ENCODE data around the gene NPR3.
A peak's percentile ranks its signal among the peaks of the same experiment; 100 is the strongest.

Gene NPR3, protein sequence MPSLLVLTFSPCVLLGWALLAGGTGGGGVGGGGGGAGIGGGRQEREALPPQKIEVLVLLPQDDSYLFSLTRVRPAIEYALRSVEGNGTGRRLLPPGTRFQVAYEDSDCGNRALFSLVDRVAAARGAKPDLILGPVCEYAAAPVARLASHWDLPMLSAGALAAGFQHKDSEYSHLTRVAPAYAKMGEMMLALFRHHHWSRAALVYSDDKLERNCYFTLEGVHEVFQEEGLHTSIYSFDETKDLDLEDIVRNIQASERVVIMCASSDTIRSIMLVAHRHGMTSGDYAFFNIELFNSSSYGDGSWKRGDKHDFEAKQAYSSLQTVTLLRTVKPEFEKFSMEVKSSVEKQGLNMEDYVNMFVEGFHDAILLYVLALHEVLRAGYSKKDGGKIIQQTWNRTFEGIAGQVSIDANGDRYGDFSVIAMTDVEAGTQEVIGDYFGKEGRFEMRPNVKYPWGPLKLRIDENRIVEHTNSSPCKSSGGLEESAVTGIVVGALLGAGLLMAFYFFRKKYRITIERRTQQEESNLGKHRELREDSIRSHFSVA

DNA sequence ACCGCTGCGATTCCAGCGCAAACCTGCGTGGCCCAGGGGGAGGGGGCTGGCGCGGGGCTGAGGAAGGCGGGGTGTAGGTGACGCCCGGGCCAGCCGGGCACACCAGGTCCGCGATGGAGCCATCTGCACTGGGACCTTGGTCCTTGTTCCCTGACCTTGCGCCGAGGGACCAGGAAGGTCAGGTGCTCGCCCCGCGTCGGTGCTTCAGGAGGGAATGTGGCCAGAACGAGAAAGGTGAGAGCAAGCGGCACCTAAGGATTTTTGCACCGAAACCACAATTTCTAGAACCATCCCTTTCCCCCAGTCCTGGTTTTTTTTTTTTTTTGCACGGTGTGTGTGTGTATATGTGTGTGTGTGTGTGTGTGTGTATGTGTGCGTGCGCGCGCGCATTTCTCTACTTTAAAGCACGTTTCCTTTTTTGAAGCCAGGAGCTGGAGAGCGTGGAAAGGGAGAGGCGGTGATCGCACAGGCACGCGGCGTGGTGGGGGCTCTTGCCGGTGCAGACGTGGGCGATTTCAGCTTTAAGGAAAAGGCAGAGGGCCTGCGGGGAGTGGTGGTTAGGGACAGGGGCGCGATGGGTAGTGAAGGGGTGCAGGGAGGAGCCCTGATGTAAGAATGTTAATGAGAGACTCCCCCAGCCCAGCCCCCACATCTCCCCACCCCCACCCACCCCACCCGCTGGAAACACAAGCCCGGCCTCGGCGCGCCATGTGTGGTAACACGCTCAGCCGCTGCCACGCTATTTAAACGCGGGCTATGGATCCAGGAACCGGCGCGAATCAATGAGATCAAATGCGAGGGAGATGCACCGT is at the start of gene NPR3:
Gene NPR3 (plus strand): TSS at position 772 of the 812 bp plus-strand sequence. CDS start 456 bp downstream, outside the sequence.
- no peak for DNase-seq

DNA sequence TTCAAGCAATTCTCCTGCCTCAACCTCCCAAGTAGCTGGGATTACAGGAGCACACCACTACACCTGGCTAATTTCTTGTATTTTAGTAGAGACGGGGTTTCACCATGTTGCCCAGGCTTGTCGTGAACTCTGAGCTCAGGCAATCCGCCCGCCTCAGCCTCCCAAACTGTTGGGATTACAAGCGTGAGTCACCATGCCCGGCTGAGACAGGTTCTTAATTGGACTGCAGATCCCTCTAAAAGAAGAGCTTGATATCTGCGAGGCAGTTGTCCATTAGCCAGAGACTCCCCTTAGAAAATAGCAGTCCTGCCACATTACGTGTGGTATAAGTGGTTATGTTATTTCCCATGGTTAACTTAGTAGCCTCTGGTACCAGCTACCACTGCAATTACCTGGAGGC is 46.6 kb upstream of the NPR3 start:
- no peak for DNase-seq

DNA sequence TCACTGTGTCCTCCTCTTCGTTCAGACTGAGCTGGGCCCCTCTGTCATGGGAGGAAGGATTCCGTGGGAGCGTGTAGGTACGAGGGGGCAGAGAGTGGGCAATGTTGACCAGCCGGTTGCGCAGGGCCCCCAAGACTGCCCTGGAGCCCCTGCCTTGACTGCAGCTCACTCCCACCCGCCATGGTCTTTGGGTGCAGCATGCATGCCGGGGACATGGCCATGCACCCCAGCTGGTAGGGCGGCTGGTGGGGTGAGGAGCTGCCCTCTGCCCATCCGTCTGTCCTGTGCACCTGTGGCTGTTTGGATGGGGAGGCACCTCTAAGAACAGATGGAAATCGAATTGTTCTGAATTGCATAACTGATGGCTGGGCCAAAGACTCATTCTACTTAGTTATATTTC is 42.6 kb upstream of the NPR3 start:
- no peak for DNase-seq

DNA sequence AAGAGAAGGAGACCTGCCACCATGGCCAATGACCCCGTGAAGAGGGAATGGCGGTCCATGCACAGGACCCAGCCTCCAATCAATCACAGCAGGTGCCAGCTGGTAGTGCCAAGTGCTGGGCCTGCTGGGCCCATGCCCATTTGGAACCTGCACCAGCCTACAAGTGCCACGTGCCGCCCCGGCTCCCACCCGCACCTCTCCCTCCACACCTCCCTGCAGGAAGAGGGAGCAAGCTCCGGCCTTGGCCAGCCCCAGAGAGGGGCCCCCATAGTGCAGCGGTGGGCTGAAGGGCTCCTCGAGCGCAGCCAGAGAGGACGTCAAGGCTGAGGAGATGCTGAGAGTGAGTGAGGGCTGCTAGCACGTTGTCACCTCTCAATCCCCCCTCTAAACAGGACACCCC is 37.8 kb upstream of the NPR3 start:
- DNase-seq: no peak

DNA sequence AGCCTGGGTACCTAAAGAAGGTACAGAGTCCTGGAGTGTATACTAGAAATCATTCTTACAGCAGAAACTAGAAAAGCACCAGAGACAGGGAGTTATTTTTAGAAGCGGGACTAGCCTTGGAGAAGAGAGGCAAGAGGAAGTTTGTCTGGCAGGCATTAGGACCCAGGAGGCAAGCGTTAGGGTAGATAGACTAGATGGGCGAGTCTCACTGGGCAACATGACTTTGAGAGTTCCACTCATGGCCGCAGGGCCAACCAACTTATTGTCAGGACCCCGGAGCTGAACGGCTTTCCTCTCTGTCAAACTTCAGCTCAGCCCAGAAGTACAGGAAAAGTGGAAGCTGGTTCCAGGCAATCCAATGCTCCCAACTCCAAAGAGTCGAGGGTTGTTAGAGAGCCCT is 34.1 kb upstream of the NPR3 start:
- no peak for DNase-seq

DNA sequence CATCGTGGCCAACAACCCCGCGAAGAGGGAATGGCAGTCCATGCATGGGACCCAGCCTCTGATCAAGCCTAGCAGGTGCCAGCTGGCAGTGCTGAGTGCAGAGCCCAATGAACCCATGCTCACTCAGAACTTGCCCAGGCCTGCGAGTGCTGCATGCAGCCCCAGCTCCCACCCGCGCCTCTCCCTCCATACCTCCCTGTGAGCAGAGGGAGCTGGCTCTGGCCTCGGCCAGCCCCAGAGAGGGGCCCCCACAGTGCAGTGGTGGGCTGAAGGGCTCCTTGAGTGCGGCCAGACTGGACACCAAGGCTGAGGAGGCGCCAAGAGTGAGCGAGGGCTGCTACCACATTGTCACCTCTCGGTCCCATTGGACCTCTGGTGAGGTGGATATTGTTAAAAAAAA is 32.6 kb upstream of the NPR3 start:
- no peak for DNase-seq

DNA sequence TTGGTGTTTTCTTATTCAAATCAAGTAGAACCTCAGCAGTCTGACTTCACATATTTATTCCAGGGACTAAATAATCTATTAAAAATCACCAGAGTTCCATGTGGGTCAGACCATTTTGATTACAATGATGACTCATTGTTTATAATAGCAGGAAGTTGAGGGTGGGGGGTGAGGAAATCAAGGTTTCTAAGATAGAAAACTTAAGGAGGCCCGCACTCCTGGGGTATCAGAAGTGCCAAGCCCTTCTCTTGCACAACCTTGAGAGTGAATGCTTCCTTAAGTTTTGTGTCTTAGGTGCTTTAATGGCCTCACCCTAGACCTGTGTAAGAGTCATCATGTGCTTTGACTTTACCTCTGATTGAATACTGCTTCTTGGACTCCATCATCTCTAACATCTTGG is 31.9 kb upstream of the NPR3 start:
- DNase-seq: no peak

DNA sequence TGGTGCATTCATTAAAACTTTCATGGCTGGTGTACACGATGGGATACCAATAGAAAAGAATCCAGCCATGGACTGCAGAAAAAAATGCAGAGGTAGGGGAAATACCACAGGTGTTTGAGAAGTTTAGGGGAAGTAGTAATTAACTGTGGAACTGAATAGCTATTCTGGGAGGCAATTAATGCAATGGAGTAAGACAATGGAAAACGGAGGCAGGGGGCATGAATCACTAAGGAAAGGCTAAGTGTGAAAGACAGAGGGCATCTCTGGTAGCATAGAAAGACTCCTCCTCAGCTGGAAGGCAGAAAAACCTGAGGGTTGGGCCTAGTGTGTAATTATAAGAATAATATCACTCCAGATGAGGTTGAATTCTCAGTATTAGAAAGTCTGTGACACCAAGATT is 30.9 kb upstream of the NPR3 start:
- no peak for DNase-seq

DNA sequence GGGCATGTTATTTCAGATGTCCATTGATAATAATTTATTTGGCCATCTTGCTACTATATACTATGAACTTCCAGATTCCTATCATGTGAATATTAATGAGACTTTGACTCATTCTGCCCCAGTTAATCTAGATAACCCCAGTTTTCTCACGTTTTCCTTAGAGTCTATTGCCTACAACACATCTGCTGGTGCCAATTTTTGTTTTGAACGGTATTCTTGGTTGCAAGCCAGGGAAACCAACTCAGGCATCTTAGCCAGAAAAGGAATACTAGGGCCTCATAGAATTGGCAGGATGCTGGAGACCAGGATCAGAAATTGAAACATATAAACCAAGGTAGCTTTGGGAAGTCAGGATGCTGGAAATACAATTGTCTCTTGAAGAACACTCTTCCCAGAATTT is 28.0 kb upstream of the NPR3 start:
- no peak for DNase-seq

DNA sequence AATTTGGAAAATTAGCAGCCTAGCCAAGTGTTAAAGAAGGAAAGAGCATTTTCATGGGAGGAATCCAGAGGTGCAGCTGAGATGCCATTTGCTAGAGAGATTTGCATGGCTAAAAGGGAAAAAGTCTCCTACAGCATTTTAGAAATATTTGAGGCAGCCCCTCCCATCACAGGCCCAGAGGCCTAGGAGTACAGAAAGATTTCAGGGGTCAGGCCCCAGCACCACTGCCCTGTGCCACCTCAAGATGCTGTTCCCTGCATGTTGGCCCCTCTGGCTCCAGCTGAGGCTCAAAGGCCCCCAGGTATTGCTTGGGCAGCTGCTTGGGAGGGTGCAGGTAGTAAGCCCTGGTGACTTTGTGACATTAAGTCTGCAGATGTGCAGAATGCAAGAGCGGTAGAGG is 26.9 kb upstream of the NPR3 start:
- no peak for DNase-seq

DNA sequence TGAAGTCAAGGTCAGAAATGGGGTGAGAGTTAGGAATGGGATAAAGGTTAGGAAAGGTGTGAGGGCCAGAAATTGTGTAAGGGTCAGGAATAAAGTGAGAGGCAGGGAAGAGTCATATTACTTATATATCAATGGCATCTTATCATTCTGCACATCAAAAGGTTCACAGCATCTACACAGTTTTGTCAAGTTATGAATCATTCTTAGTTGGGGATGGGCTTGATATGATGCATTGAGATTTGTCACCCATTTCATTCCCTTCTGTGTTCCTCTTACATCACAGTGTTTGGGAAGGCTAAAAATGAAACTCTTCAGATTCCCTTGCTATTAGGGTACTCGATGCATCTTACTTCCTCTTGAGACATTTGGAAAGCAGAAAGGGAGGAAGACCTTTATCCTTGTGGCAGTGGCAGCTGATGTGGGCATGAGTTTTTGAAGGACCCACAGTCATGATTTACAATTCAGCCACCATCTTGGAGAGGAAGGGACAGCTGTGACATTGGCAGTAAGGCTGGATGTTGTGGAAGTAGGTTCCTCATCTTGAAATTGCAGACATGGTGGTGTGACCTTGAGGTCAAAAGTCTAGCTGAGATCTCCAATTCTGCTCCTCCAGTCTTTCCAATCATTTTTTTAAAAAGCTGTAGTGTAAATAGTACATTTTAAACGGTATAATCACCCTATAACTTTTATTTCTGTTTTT is 24.2 kb upstream of the NPR3 start:
- DNase-seq: no peak

DNA sequence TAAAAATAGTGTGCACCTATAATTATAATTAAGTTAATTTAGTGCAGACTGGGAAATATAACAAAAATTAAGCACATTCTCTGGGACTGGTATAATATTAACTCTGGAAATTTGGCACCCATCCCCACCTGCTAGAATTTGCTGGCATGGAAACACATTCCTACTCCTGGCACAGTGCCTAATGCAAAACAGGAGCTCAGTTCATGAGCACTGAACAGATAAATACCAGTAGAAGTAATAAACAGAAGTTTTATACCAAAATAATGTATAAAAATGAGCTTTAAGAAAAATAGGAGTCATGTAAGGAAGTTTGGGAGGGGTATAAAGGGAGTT is 23.7 kb upstream of the NPR3 start:
- peak; percentile 23 to 61 for DNase-seq

DNA sequence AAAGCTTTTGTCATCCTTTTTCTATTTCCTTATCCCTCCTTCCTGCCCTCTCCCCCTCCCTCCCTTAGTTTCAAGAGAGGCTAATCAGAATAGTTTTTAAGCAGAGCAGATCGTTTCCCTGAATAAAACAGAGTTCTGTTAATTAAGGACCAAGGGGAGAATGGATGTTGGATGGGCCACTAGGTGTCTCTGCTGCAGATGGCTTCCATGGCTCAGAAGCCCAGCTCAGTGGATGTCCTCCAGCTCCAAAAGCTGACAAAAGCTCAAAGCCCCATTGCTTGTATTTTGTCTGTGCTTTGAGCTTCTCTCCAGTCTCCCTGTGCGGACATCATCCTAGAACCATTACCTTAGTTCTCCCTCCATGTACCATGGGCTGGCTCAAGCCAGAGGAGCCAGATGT is 21.0 kb upstream of the NPR3 start:
- DNase-seq: no peak

DNA sequence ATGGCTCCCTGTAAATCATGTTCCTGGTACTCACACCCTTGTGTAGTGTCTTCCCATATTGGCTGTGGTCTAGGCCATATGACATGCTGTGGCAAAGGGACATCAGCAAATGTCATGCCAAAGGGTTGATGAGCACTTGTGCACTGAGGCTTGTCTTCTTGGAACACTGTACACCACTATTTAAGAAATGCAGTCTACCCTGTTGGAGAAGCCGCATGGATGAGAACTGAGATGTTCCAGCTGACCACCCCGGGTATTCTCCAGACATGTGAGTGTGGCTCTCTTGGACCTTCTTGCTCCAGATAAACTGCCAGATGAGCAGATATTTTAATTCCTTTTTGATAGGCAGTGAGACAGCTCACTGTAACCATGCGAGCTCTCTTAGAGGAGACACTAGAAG is 20.5 kb upstream of the NPR3 start:
- DNase-seq: no peak

DNA sequence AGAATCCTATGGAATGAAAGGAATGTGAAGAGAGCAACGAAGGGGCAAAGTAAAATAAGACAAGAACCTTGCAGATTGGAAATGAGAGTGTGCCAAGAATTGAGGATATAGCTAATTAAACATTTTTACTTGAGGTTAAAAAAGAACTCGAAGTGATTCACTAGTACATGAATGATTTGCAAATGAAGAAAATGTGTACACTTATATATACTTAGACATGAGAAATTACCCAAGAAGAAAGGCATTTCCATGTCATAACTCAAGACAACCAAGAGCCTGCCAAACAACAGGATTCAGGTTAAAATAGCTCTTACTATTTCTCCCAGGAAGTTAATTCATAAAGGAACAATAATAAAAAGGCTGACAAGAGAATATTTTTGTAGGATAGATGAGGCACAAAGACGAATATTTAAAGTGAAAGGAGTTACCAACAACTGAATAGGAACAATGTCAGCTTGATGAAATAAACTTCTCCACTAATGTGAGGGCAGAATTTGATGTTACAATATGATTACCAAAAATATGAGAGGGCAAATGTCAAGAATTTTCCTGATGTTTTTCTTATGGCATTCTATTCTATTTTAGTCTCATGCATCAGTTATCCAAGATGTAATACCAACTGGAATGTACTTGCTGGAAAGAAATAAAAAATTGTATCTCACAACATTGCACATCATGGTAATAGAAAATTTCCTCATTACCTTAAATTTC is 18.9 kb upstream of the NPR3 start:
- DNase-seq: no peak

DNA sequence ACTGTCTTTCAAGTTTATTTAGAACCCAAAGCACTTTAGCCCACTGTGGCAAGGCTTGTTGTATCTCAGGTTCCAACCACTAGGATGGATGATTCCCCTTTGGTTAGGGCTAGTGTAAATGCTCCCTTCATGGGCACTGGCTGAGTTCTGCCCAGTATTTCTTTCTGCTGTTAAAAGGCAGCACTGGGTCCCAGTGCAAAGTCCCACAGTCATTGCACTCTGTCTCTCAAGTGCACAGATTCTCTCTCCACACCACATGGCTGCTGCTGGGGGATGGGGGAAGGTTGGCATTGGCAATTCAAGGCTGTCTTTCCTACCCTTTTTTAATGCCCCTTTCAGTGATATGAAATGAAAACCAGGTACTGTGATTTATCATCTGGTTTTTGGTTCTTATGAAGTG is 7.2 kb upstream of the NPR3 start:
- no peak for DNase-seq

DNA sequence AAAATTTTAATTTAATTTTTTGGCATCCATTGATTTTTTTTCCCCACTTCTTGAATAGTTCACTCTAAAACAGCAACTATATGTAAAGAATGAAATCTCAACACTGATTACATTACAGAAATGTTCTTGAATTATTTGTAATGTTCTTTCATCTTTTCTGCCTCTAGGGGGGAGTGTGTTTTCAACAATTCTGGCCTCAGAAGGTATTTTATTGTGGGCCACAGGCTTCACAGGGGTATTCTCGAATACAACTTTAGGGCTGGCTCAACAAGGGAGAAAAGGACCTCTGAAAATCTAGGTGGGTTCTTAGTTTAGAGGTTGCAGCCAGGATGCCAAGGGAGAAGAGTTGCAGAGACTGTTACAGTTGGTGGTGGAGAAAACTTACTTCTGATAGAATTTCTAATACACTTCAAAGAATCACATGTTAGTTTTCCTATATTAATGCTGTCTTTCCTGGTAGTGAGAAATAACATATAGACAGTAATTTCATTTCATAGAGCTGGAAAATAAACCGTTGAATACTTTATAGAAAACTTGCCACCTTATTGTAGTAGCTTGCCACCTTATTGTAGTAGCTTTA is 3.6 kb upstream of the NPR3 start:
- DNase-seq: peak; percentile 16 to 52

DNA sequence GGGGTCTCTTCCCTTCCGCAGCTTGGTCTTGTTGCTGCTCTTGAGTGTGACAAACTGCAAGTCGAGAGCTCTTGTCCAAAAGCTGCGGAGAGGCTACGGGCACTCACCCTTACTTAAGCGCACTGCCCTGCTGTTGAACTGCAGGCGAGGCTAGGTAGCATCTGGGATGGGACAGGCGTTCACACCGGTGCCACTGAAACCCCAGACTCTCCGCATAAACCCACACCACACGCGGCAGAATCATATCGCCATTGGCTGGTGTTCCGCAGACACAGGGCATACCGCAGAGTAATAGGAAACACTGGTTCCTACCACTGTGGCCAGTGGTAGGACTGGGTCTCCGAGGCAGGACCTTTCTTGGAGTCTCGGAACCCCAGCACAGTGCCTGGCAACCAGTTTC is 2.2 kb upstream of the NPR3 start:
- no peak for DNase-seq

DNA sequence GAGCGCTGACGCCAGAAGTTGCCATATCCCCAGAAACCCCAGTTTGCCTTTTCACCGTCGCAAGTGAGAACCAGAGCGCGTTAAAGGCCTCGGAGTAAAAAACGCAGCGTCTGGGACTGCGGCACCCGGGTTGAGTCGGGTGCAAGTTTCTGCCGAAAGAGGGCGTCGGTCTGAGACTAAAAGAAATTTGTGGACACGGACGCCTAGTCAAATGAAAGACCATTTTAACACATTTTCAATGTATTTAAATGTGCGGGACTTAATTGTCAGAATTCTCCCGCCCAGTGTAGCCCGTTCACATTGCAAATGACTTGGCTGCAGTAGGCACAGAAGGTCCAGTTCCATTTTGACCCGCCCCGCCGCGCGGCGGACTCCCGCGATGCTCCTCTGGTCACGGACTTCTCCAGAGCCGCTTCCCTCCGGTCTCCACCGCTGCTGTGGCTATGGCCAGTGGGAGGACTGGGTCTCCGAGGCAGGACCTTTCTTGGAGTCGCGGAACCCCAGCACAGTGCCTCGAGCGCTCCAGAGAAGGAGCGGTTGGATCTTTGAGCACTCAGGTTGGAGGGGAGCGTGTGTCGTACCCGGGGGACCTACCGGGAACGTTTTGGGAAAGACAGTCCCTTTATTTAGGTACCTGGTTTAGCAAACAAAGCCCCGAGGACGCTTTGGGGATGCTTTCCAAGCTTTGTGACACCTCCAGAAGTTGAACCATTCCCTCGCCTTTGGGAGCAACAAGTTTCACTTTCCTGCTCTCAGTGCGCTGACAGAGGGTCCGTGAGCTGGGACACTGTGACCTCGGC is 1.2 kb upstream of the NPR3 start:
- DNase-seq: peak; percentile 66 to 71

DNA sequence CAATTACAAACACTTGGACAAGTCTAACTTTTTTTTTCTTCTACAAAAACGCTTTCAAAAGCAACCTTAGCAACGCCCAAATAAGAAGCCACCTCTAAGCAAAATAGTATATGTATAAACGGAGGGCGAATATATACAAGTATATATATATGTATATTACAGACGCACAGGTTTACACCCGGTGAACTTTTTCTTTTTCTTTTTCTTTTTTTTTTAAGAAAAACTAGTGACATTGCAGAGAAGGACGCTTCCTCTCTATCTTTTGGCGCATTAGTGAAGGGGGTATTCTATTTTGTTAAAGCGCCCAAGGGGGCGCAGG is 200 bp downstream of the NPR3 start:
- no peak for DNase-seq

DNA sequence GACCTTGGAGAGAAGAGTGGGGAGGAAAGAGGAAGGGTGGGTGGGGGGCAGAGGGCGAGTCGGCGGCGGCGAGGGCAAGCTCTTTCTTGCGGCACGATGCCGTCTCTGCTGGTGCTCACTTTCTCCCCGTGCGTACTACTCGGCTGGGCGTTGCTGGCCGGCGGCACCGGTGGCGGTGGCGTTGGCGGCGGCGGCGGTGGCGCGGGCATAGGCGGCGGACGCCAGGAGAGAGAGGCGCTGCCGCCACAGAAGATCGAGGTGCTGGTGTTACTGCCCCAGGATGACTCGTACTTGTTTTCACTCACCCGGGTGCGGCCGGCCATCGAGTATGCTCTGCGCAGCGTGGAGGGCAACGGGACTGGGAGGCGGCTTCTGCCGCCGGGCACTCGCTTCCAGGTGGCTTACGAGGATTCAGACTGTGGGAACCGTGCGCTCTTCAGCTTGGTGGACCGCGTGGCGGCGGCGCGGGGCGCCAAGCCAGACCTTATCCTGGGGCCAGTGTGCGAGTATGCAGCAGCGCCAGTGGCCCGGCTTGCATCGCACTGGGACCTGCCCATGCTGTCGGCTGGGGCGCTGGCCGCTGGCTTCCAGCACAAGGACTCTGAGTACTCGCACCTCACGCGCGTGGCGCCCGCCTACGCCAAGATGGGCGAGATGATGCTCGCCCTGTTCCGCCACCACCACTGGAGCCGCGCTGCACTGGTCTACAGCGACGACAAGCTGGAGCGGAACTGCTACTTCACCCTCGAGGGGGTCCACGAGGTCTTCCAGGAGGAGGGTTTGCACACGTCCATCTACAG is 760 bp downstream of the NPR3 start:
- no peak for DNase-seq

Data from NCI-H2081 (cell line).